ENCODE measurements around the gene KIAA0040. TPM values are rescaled to one million over a fixed set of nuclear protein-coding genes. Genes with fewer than 3 reads are reported as not detected.

Gene KIAA0040
- total and polyA plus RNA-seq, 2 donors (not counting 3 experiments of a cell fraction or from before 2014, with no cell fraction given) = 8.3 to 10.9 TPM

- Histone ChIP-seq H3K4me3 (replicated peaks in 1 of 3; ENCODE audit: insufficient read depth in 1 of 3, low read depth in 1 of 3, low read length in 3 of 3) (no peak overlapping the region), H3K27me3 (ENCODE audit: control insufficient read depth in 2 of 2, insufficient read depth in 2 of 2, low read length in 2 of 2) (peaks cover 0 to 2% of the 10 kb centered on the region in 2 experiments), H3K9ac (replicated peaks; ENCODE audit: extremely low read depth, insufficient read depth, low read length) (no peak overlapping the region), H3K9me3 (replicated peaks; ENCODE audit: control insufficient read depth, insufficient read depth, low read length) (no peaks in the 10 kb centered on the region), H3K4me1 (ENCODE audit: control insufficient read depth, extremely low read depth, insufficient read depth, low read length) (no peaks in the 10 kb centered on the region), H2AFZ (ENCODE audit: low read depth, low read length) (no peak overlapping the region), H3K4me2 (ENCODE audit: insufficient read depth, low read length) (no peak overlapping the region), H3K79me2 (ENCODE audit: control insufficient read depth, insufficient read depth, low read length) (no peaks in the 10 kb centered on the region), H3K36me3 (ENCODE audit: control insufficient read depth in 2 of 2, extremely low read depth in 1 of 2, insufficient read depth in 2 of 2, low read length in 2 of 2) (no peaks in the 10 kb centered on the region), H3K27ac (ENCODE audit: insufficient read depth, low read depth, low read length) (no peak overlapping the region), H3K9me1 (replicated peaks; ENCODE audit: control insufficient read depth, extremely low read depth, insufficient read depth, low read length) (no peaks in the 10 kb centered on the region), H4K20me1 (replicated peaks; ENCODE audit: control insufficient read depth, extremely low read depth, insufficient read depth, low read length) (no peaks in the 10 kb centered on the region)
- no TSS peak for BruUV-seq (replicated peaks)
- DNase-seq (ENCODE audit: low read depth, low spot score) (no peak), FAIRE-seq (no peak)
- CTCF ChIA-PET = interaction anchor here (1.6 to 2.7 kb wide), 3 partner anchors 54 to 109 kb away, joined by 3 to 12 read pairs (median 7); no protein-coding TSS in a partner anchor
- intact Hi-C loops (cut with micrococcal nuclease) (no loop called here), dilution Hi-C loops (cut with MboI; ENCODE audit: extremely low pct_ligation_motif_present, low sequenced_read_pairs) (no loop called here)
- no peak for TF ChIP-seq MAX (IDR thresholded peaks at IDR 0.05; ENCODE audit: insufficient read depth, insufficient read length)
- TF ChIP-seq JUN (IDR thresholded peaks at IDR 0.05; ENCODE audit: borderline replicate concordance, insufficient read depth, insufficient read length, low read depth) = no peak
- no peak for TF ChIP-seq CTCF (IDR thresholded peaks at IDR 0.05; ENCODE audit: extremely low read depth in 1 of 2, insufficient read depth in 1 of 2, low read depth in 1 of 2, low read length in 2 of 2)
- POLR2A ChIA-PET = no interaction called here
Measured at GRCh38 chr1:175209493-175209921, 16.9 kb upstream of the KIAA0040 start.

GRCh38 chr1:175208773-175209492, 16.4 kb upstream of the KIAA0040 start:
- ChIA-PET CTCF (interaction anchor here (2.0 to 2.7 kb wide), 2 partner anchors 54 to 57 kb away, joined by 7 to 12 read pairs; no protein-coding TSS in a partner anchor), POLR2A (no interaction called here)
- no peak for DNase-seq (ENCODE audit: low read depth, low spot score)
- no peak overlapping the region for H3K4me3 ChIP-seq (replicated peaks in 1 of 3; ENCODE audit: insufficient read depth in 1 of 3, low read depth in 1 of 3, low read length in 3 of 3)
- H4K20me1 ChIP-seq (replicated peaks; ENCODE audit: control insufficient read depth, extremely low read depth, insufficient read depth, low read length) = no peaks in the 10 kb centered on the region
- no peak overlapping the region for H3K4me2 ChIP-seq (ENCODE audit: insufficient read depth, low read length)
- H3K27me3 ChIP-seq (ENCODE audit: control insufficient read depth in 2 of 2, insufficient read depth in 2 of 2, low read length in 2 of 2) = peaks cover 0 to 2% of the 10 kb centered on the region in 2 experiments
- no peaks in the 10 kb centered on the region for H3K36me3 ChIP-seq (ENCODE audit: control insufficient read depth in 2 of 2, extremely low read depth in 1 of 2, insufficient read depth in 2 of 2, low read length in 2 of 2)
- FAIRE-seq = no peak
- H3K9me3 ChIP-seq (replicated peaks; ENCODE audit: control insufficient read depth, insufficient read depth, low read length) = no peaks in the 10 kb centered on the region
- no peaks in the 10 kb centered on the region for H3K79me2 ChIP-seq (ENCODE audit: control insufficient read depth, insufficient read depth, low read length)
- H3K27ac ChIP-seq (ENCODE audit: insufficient read depth, low read depth, low read length) = no peak overlapping the region
- intact Hi-C loops (cut with micrococcal nuclease) = no loop called here
- no peak overlapping the region for H2AFZ ChIP-seq (ENCODE audit: low read depth, low read length)
- dilution Hi-C loops (cut with MboI; ENCODE audit: extremely low pct_ligation_motif_present, low sequenced_read_pairs) = no loop called here
- no peaks in the 10 kb centered on the region for H3K4me1 ChIP-seq (ENCODE audit: control insufficient read depth, extremely low read depth, insufficient read depth, low read length)
- no TSS peak for BruUV-seq (replicated peaks)
- H3K9me1 ChIP-seq (replicated peaks; ENCODE audit: control insufficient read depth, extremely low read depth, insufficient read depth, low read length) = no peaks in the 10 kb centered on the region
- H3K9ac ChIP-seq (replicated peaks; ENCODE audit: extremely low read depth, insufficient read depth, low read length) = no peak overlapping the region
- no peak for TF ChIP-seq POLR2AphosphoS5 (IDR thresholded peaks at IDR 0.05; ENCODE audit: insufficient read depth, low read depth, low read length)
- TF ChIP-seq GATA2 (IDR thresholded peaks at IDR 0.05; ENCODE audit: insufficient read depth, insufficient read length, low read depth, low read length) = no peak
- no peak for TF ChIP-seq EZH2 (IDR thresholded peaks at IDR 0.05; ENCODE audit: borderline replicate concordance, low read depth, low read length, severe bottlenecking)
- no peak for TF ChIP-seq MYC (IDR thresholded peaks at IDR 0.05; ENCODE audit: low read depth, low read length)
- TF ChIP-seq MAX (IDR thresholded peaks at IDR 0.05; ENCODE audit: insufficient read depth, insufficient read length) = no peak
- TF ChIP-seq FOS (IDR thresholded peaks at IDR 0.05; ENCODE audit: borderline replicate concordance, insufficient read depth, low read length) = no peak
- no peak for TF ChIP-seq JUN (IDR thresholded peaks at IDR 0.05; ENCODE audit: borderline replicate concordance, insufficient read depth, insufficient read length, low read depth)
- TF ChIP-seq POLR2A (IDR thresholded peaks at IDR 0.05; ENCODE audit: low read depth, low read length) = no peak

Measured in endothelial cell of umbilical vein (primary cell).